ENCODE data around the gene ALS2CL.
A peak's percentile ranks its signal among the peaks of the same experiment; 100 is the strongest.
"Not testable (repeated sequence)": the region's sequence is repeated elsewhere in the genome, so short reads cannot be mapped to it uniquely, and the experiment has no call there.

Gene ALS2CL

GRCh38 chr3:46693038-46693891 lies at the start of gene ALS2CL:
ALS2CL (minus strand) TSS chr3:46693679; CDS start chr3:46689440, 4,239 bp downstream.
- DNase-seq (ENCODE audit: low read depth in 3 of 3) = peak in 2 of 3 experiments; percentile 43 to 63

- no peak for DNase-seq (ENCODE audit: low read depth in 3 of 3)
Measured at GRCh38 chr3:46742992-46743585, 49.6 kb upstream of the ALS2CL start.

GRCh38 chr3:46739565-46739964 lies 46.1 kb upstream of the ALS2CL start:
- DNase-seq (ENCODE audit: low read depth in 3 of 3) = not testable (repeated sequence)

- no peak for DNase-seq (ENCODE audit: low read depth in 3 of 3)
Measured at GRCh38 chr3:46737329-46737731, 43.9 kb upstream of the ALS2CL start.

GRCh38 chr3:46736006-46736872 lies 42.8 kb upstream of the ALS2CL start:
- DNase-seq (ENCODE audit: low read depth in 3 of 3) = no peak

GRCh38 chr3:46734773-46735172 lies 41.3 kb upstream of the ALS2CL start:
- no peak for DNase-seq (ENCODE audit: low read depth in 3 of 3)

- DNase-seq (ENCODE audit: low read depth in 3 of 3) = no peak
Measured at GRCh38 chr3:46733026-46733800, 39.7 kb upstream of the ALS2CL start.

GRCh38 chr3:46731795-46732194 lies 38.3 kb upstream of the ALS2CL start:
- no peak for DNase-seq (ENCODE audit: low read depth in 3 of 3)

GRCh38 chr3:46730819-46731218 lies 37.3 kb upstream of the ALS2CL start:
- no peak for DNase-seq (ENCODE audit: low read depth in 3 of 3)

- DNase-seq (ENCODE audit: low read depth in 3 of 3) = no peak
Measured at GRCh38 chr3:46729038-46729437, 35.6 kb upstream of the ALS2CL start.

GRCh38 chr3:46725621-46726314 lies 32.3 kb upstream of the ALS2CL start:
- DNase-seq (ENCODE audit: low read depth in 3 of 3) = no peak

GRCh38 chr3:46724424-46724823 lies 30.9 kb upstream of the ALS2CL start:
- DNase-seq (ENCODE audit: low read depth in 3 of 3) = no peak

GRCh38 chr3:46722443-46722842 lies 29.0 kb upstream of the ALS2CL start:
- no peak for DNase-seq (ENCODE audit: low read depth in 3 of 3)

GRCh38 chr3:46721009-46721408 lies 27.5 kb upstream of the ALS2CL start:
- no peak for DNase-seq (ENCODE audit: low read depth in 3 of 3)

- no peak for DNase-seq (ENCODE audit: low read depth in 3 of 3)
Measured at GRCh38 chr3:46719735-46720271, 26.3 kb upstream of the ALS2CL start.

GRCh38 chr3:46719044-46719565 lies 25.6 kb upstream of the ALS2CL start:
- no peak for DNase-seq (ENCODE audit: low read depth in 3 of 3)

GRCh38 chr3:46717447-46718231 lies 24.2 kb upstream of the ALS2CL start, which contains the start of gene PRSS50:
PRSS50 (minus strand) TSS chr3:46717869; CDS start chr3:46717824, 45 bp downstream.
- DNase-seq (ENCODE audit: low read depth in 3 of 3) = peak in 1 of 3 experiments; percentile 38

- DNase-seq (ENCODE audit: low read depth in 3 of 3) = no peak
Measured at GRCh38 chr3:46716461-46717441, 23.3 kb upstream of the ALS2CL start.
